Stimulated activated CD4-positive, alpha-beta T cell treated with anti-CD3 and anti-CD28 coated beads, Interleukin-15, amount 100 ng/mL, for 24 hours (primary cell): ENCODE data around the gene FBXO24.
"Not testable (repeated sequence)": the region's sequence is repeated elsewhere in the genome, so short reads cannot be mapped to it uniquely, and the experiment has no call there.

Source experiments
- DNase-seq: peaks from one replicate; pipeline ENCODE4 v3.0.0-alpha.2; 2020

Gene FBXO24

GRCh38 chr7:100561491-100562194 is 24.5 kb upstream of the FBXO24 start:
- DNase-seq = no peak

GRCh38 chr7:100562195-100563099 is 23.7 kb upstream of the FBXO24 start:
- DNase-seq = no peak

DNA sequence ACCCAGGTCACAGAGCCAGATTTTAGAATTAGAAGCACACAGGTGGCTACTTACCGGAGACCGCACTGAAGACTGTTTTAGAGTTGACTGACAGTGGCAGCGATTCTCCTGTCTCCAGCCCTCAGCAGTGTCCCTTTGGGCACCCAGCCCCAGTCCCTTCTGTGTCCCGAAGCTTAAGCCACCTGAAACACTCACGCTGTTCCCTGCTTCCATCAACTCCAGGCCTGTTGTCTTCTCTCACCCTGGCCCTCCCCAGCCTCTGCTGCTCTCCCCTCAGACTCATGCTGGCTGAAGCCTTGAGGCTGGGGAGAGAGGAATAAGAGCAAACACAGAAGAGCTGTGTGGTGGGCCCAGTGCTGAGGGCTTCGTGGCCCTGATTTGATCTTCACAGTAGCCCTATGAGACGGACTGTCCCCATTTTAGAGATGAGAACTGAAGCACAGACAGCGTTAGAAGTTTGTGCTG is 23.0 kb upstream of the FBXO24 start:
- DNase-seq = no peak

DNA sequence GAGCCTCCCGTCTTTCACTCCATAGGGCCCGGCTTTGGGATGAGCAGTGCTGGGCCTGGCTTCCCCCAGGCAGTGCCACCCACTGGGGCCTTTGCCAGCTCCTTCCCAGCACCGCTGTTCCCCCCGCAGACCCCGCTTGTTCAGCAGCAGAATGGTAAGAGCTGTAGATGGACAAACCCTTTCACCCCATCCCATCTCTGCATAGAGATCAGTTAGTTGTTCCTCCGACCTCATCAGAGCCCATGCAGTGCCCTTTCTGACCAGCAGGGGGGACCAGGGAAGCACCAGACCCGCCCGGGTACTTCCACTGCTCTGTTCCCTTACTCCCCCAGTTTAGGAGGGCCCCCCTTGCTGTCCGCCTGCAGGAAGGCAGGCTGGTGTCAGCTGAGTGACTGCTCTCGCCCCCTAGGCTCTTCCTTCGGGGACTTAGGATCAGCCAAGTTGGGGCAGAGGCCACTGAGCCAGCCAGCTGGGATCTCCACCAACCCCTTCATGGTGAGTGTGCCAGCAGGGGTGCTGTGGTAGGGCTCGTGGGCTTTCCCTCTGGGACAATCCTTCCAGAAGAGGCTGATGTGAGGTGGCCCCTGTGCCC is 22.2 kb upstream of the FBXO24 start:
- DNase-seq = peak; percentile 88

- not testable (repeated sequence) for DNase-seq
Observed at GRCh38 chr7:100564405-100564804, 21.7 kb upstream of the FBXO24 start.

- DNase-seq = no peak
Observed at GRCh38 chr7:100565133-100565571, 21.0 kb upstream of the FBXO24 start.

- DNase-seq = no peak
Observed at GRCh38 chr7:100566018-100566531, 20.1 kb upstream of the FBXO24 start.

DNA sequence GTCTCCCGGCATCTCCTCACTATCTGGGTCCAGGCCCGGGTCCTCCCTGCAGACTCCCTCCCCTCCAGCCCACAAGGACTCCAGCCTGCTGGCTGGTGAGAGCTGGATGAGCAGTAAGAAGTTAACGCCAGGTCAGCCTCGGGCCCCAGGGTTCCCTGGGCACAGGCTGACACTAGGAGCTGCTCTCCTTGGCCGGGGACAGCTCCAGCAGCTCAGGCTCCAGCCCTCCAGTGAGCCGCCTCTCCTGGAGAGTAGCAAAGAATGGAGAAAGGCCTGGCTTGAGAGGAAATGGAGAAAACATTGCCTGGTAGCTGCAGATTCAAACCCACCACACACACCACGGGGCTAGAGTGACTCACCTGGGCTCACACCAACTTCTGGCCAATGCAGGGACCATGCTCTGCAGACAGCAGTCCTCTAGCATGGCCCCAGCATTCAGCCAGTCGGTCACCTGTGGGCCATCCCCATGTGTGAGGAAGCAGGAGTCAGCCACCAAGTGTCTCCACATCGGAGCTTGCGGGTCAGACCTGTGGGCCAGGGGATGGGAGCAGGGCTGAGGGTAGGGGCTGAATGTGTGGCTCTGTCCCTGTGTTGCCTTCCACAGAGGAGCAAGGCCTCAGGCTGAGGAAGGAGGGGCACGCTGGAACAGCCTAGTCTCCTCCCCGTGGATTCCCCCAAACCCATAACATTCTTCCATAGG is 18.9 kb upstream of the FBXO24 start:
- no peak for DNase-seq

DNA sequence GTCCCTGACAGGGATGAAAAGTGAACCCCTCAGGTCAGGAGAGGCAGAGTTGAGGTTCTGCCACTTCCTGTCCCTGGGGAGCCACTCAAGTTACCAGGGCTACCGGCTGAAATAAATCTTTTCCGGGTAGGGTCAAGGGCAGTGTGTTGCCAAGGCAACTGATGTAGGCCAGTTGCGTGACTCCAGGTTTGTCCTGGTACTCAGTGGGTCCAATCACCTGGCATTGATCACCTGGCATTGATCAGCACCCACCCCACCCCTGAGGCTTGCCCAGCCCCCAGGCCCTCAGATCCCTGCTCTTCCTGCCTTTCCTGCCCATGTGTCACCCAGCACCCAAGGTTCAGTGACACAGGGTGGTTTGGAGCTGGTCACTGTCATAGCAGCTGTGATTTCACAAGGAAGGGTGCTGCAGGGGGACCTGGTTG is 18.4 kb upstream of the FBXO24 start:
- no peak for DNase-seq

DNA sequence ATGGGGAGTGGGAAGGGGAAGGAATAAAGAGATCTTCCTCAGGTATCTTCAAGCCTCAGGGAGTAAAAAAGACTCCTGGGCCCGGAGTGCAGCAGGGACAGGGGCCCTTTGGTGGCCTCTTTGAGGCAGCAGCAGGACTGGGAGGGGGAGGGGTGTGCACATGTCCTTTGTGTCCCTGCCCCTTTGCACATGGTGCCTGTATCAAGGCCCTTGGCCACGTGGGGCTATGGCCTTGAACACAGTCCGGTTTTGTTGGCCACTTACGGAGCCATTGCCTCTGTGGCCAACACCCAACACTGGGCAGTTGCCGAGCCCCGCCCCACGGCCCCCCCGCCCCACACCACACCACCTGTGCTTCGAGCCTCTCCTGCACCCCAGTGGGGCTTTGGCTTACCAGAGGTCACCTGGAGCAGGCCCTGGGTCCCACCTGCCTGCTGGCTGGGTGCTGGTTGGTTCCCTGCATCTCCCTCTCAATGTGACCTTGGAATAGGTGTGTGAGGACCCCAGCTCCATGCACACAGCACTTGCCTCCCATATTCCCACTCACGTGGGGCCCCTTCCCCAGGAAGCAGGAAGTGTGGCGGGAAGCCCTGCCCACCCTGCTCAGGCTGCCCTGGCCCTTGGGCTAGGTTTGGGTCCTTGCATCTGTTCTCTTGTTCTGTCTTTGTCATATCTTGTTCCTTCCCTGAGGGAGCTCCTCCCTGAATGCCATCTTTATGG is 17.8 kb upstream of the FBXO24 start:
- DNase-seq = no peak

- DNase-seq = peak; percentile 72
Observed at GRCh38 chr7:100568896-100569844, 17.0 kb upstream of the FBXO24 start.

GRCh38 chr7:100570954-100571828 is 14.9 kb upstream of the FBXO24 start:
- DNase-seq = no peak

DNA sequence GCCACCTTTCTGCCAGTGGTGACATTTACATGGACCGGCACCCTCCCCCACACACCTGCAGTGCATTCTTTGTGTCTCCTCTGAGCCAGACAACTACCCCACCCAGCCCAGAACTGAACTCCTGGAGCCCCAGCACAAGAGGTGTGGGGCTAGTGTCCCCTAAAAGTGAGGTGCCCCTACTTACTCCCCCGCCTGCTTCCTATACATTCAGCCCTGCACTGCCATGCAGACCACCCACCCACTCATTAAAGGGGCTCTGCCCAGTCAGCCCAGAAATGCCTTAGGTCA is 14.4 kb upstream of the FBXO24 start:
- DNase-seq = no peak

DNA sequence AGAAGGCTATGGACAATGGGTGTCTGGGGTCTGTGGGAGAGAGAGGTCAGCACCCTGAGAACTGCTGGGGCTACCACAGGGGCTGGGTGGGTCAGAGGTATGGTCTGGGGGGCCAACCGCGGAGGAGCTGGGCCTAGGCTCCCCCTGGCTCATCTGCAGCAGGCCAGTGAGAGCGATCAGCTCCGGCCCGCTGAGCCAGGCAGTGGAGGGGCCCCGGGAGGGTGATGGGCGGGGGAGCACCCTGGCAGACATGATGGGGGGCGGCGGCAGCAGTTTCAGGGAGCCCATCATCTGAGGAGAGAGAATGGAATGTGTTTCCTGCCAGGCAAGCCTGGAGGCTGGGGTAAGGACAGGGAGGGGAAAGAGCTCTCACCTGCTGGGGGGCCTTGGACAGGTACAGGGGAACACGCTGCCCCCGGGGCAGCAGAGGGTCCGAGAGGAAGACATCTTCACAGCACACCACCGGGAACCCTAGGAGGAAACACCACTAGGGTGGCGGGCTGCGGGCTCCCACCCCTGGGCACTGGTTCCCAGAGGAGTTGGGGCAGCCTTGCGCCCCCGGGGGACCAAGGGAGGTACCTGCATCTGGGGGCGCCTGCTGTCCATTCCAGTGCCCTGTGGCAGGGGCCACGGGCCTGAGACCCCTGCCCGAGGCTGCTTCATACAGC is 13.7 kb upstream of the FBXO24 start:
- DNase-seq = no peak

GRCh38 chr7:100572949-100573675 is 13.0 kb upstream of the FBXO24 start:
- DNase-seq = no peak

DNA sequence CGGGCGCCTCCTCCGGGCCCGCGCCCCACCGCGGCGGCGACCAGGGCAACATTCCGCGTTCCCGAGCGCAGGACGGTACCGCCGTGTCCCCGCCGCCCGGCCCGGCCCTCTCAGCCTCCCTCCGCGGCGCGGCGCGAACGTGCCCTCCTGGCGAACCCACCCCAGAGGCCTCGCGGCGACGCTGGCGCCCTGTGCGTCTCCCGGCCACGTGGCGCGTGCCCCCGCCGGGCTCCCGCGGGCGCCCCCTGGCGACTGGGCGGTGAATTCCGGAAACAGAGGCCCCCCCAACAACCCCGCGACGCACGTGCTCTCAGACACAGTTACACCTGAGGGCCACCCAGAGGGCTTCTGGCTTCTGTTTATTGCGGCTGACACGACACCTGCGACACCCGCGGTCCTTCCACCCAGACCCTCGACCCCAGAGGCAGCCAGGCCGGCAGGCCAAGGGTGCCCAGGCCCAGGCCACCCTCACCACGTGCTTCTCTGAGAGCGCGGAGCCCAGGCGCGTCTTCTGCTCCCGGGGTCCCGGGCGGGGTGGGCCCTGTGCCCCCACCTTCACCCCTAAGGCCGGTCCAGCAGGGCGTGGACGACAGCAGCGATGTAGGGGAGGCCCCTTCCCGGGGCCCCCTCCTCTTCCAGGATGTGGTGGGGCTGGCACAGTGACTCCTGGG is 12.3 kb upstream of the FBXO24 start, which contains the start of gene SAP25:
TSS of gene SAP25 (minus strand) at position 210 of the 671 bp plus-strand sequence. CDS start at position 52, 158 bp downstream.
- DNase-seq = no peak

DNA sequence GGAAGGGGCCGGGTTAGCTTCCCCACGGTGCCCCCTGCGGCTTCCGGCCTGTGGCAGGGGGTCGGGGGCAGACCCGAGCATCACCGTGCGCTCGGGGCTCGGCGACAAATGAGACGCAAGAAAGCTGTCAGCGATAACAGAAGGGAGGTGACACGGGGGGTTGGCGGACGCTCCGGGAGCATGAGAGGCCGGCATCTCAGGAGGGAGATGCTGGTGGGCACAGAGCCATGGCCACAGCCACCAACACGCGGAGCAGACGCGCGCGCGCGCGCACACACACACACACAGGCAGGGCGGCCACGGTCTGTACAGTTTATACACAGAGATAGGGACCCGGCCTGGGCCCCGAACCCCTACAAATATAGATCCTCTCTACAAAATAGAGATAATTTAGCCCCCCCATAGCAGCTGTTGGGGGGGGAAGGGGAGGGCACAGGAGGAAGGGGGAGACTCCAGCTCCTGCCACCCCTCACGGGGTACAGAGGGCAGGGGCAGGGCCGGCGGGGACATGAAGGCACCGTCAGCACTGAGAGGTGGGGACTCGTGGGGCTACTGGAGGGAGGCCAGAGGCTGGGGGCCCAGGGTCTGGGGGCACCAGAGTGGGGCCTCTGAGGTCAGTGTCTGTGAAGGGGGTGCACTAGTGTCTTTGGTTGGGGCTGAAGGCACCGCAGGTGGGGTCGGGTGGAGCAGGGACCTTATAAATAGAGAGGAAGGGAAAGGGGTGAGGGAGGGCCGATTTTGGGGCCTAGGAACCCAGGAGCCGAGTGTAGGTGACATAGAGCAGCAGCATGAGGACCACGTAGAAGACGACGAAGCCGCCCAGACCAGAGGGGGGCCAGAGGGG is 11.5 kb upstream of the FBXO24 start:
- DNase-seq = no peak
